ENCODE results near the gene PDP2.
"Not testable (repeated sequence)": the region's sequence is repeated elsewhere in the genome, so short reads cannot be mapped to it uniquely, and the experiment has no call there.

The PDP2 gene

GRCh38 chr16:66921729-66922450 is 41.6 kb downstream of the PDP2 start:
- no peak for DNase-seq

GRCh38 chr16:66923247-66923731 is 43.0 kb downstream of the PDP2 start:
- DNase-seq = no peak

- no peak for DNase-seq
Measured at GRCh38 chr16:66923866-66924265, 43.6 kb downstream of the PDP2 start.

DNA sequence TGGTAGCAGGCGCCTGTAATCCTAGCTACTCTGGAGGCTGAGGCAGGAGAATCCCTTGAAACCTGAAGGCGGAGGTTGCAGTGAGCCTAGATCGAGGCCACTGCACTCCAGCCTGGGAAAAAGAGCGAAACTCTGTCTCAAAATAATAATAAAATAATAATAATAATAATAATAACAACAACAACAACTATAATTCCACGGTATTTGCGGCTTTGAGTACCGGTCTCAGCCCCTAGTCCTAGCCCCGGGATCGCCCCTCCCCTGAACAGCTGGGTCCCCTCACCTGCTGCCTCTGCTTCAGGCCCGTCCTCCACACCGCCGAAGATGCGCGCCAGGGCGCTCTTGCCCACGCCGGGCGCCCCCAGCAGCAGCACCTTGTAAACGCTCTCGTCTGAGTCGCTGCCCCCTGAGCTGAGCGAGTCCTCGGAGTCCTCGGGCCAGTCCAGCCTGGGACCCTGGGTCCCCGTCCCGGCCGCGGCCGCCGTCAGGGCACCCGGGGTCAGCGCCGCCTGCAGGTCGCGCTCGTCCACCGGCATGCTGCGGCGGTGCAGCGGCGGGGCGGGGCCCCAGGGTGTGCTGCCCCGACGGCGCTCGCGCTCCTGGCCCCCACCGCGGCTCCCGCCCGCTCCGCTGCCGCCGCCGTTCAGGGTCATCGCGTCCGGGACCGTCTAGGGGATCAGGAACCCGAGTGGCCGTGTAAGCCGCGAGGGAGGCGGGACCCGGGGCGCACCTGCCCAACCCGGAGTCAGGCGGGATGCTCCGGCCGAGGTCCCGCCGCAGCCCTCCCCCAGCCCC is 44.4 kb downstream of the PDP2 start:
- no peak for DNase-seq

DNA sequence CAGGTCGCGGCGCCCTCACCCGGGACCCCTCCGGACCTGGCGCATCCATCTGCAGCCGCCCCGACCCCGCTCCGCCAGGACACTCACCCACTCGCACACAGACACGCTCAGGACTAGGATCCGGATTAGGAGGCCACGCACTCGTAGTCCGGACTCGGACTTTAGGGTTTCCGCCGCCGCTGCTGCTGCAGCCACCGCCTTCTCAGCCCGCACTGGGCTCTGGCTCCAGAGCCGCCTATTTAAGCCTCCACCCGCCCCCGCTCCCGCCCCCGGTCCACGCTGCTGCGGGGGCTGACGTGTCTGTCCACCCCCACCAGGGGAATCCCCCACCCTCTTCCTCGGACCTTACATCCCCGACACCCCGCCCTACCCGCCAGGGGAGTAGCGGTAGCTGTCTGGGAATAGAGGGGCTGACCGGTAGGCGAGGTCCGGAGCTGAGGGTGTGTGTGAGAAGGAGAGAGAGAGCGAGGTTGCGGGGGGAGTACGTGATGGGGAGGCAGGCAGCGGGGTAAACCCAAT is 45.1 kb downstream of the PDP2 start, which contains the start of gene RRAD:
TSS of gene RRAD (minus strand) at position 214 of the 519 bp plus-strand sequence. CDS start 356 bp downstream, outside the sequence.
- DNase-seq = peak in 1 of 2 donors; percentile 35

GRCh38 chr16:66926171-66926947 is 46.0 kb downstream of the PDP2 start:
- DNase-seq = no peak

GRCh38 chr16:66926961-66927436 is 46.7 kb downstream of the PDP2 start:
- no peak for DNase-seq

DNA sequence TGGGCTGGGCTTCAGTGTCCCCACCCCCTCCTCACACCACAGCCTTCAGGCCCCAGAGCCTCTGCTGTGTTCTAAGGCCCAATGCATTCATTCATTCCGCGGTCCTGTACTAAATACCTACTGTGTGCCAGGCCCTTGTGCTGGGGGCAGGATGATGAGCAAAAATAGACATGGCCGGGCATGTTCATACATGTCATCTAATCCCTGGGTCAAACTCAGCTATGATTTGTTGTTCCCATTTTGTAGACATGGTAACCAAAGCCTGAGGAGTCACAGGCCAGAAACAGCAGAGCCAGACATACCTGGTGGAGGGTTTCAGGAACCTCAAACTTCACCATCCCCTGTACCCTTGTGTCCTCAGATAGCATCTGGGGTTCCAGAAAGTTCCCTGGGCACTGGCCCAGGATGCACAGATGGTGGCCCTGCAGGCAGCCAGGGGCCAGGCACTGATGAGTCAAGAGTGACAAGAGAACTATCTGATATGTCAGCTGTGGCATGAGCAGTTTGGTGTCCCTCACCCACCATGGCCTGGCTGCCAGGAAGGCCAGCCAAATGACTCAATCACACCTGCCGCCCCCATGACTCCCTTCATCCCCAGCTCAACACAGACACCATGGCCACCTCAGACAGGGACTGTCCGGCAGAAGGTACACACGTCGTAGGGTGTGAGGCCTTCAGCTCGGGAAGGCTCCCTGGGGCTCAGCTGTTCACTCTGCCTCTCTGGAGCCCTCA is 47.8 kb downstream of the PDP2 start:
- DNase-seq = no peak

GRCh38 chr16:66928702-66929388 is 48.5 kb downstream of the PDP2 start:
- DNase-seq = no peak

DNA sequence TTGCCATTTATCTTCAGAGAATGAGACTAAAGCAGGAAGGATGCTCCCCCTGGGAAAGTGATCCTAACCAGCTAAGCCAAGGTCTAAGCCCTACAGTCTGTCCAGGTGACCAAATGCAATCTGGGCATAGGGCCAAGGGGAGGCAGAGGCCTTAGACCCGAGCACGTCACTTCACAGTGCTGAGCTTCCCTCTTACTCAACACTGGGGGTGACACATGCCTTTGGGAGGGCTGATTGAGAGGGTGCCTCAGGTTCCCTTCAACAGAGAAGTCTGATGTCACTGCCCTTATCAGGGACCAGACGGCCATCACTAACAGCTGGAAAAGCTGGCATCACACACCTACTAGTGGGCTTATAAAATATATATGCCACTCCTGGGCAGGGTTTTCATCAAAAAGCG is 49.9 kb downstream of the PDP2 start:
- no peak for DNase-seq

GRCh38 chr16:66931665-66932064 is 51.4 kb downstream of the PDP2 start:
- no peak for DNase-seq

- no peak for DNase-seq
Measured at GRCh38 chr16:66932076-66932475, 51.8 kb downstream of the PDP2 start.

DNA sequence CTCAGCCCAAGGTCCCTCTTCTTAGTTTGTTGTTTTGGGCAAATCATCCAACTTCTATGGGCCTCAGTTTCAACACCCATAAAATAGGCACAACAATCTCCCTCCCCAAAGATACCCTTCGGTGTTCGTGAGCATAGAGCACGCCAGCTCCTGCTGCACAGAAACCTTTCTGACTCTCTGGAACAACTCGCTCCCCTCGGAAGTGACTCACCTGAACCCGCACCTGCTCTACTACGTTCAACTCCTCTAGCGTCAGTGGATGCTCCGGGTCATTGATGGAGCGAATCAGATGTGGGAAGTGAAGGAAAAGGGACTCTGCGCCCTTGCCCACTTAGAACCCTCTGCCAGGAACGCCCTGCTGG is 53.4 kb downstream of the PDP2 start:
- no peak for DNase-seq

GRCh38 chr16:66934138-66934838 is 54.0 kb downstream of the PDP2 start, which contains the start of gene CIAO2B:
TSS of gene CIAO2B (minus strand) at chr16:66934402. CDS start at chr16:66934364, 38 bp downstream.
- peak; percentile 57 to 74 for DNase-seq

DNA sequence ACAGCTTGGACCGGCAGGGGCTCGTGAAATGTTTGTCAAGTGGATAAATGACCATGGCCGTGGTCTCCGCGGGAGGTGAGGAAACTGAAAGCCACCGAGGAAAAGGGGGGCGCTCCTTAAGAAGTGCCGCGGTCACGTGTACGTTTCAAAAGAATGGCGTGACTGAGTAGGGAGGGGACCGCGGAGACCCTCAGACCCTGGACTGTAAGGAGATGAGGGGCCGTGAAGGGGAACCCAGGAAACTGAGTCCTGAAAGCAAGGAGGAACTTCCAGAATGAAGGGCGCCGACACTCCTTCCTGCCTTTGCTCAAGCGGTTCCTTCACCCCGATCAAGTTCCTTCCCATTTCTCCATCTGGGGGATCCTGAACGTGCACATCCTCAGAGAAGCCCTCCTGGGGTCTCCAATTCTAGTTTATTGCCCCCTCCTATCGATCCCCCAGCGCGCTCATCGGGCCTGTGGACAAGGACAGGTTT is 54.6 kb downstream of the PDP2 start:
- not testable (repeated sequence) for DNase-seq

GRCh38 chr16:66935314-66936011 is 55.1 kb downstream of the PDP2 start, which contains the start of gene CES2:
TSS of gene CES2 (plus strand) at chr16:66935516. CDS start at chr16:66935636, 120 bp downstream.
- no peak for DNase-seq

- DNase-seq = no peak
Measured at GRCh38 chr16:66936462-66936861, 56.1 kb downstream of the PDP2 start.

GRCh38 chr16:66936889-66937554 is 56.7 kb downstream of the PDP2 start:
- no peak for DNase-seq

GRCh38 chr16:66937725-66938337 is 57.5 kb downstream of the PDP2 start:
- DNase-seq = no peak
